NCI-H2171 (cell line): Measurements from ENCODE around the gene ISL2.
A peak's percentile ranks its signal among the peaks of the same experiment; 100 is the strongest.

Source experiments
- DNase-seq: peaks from one replicate; lab custom pipeline; 2025; lab: John Stamatoyannopoulos, UW

Gene ISL2

DNA sequence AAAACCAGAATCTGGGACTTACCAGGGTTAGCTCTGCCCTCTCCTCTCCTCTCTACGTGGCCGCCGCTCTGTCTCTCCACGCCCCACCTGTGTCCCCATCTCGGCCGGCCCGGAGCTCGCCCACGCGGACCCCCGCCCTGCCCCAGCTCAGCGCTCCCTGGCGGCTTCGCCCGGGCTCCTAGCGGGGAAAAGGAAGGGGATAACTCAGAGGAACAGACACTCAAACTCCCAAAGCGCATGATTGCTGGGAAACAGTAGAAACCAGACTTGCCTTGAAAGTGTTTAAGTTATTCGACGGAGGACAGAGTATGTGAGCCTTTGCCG, 5.4 kb downstream of the ISL2 start:
- no peak for DNase-seq

DNA sequence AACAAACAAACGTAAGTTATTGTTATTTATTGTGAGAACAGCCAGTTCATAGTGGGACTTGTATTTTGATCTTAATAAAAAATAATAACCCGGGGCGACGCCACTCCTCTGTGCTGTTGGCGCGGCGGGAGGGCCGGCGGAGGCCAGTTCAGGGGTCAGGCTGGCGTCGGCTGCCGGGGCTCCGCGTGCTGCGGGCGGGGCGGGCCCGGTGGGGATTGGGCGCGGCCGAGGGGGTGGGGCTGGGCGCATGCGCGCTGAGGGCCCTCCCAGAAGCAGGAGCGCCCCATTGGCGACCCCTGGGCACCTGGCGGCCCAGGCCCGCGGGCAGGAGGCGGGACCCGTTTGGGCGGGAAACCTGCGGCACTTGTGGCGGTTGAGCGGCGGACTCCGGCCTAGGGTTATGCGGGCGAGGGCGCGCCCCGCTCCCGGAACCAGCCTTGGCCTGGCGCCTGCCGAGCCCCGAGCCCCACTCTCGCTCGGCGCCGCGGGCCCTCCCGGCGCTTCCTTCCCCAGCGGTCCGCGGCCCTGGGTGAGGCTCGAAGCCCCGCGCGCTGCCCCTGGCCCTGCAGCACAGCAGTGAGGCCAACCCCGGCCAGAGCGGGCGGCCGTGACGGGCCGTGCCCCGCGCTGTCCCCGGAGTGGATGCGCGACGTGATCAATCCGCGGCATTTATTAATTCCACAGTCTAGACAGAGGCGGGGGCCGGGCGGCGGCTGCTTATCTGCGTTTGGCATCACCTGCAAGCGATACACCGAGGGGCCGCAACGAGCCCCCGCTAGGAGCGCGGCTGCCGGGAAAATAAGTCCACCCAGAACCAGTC, 6.0 kb downstream of the ISL2 start:
- DNase-seq, result no peak

DNA sequence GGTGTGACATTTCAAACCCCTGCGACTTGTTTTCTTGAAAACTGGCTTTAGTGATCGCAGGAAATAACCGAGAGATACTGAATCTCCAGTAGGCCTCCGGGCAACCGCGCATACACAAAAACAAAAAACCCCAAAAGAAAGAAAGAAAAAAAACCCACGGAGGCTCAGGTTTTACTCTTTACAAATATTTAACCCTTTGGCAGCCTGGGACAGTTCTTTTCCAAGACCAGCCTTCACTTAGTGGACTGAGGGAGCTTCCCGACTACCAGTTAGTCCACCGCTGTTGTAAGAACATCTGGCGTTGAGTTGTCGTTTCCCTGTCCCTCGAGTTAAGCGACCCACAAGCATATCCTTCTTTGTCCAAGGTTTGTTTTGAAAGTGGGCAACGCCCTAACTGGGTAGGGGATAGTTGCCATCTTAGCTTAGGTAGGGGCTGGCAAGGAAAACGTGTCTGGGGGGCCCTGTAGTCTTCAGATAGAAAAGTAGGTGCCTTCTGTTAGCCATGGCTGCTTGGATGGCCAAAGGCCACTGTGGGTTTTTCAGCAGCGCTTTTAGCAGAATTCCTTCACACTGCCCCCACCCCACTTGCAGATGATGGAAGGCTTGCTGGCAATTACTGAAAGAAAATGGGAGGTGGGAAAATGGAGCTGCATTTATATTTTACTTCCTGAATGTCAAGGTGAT, 6.9 kb downstream of the ISL2 start:
- DNase-seq, result no peak

DNA sequence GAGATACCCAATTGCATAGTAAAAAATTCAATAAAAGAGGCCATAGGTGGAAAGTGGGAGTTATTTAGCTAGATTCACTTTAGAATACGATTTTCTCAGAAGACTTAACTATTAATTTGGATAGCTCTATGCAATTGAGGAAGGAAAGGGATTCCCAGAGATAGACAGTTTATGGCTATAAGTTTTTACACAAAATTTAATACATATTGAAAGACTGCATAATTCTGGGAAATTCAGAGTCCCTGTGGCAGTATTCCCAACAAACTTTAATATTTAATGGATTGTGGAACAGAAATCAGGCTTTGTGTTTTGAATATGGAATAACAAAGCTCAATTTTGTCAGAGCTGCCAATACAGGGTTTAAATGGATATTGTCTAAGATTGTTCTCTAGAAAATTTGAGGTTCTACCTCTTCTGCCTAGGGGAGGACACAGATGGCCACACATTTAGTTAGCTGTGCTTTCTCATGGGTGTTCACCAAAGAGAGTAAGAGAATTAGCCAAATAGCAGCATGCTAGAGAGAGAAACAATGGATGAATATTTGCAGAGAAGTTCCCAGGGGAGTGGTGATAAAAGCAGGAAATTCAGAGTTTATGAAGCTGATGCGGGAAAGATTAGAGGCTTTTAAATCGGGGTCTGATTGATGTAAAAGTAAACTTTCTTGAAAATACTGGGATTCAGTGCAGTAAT, 8.5 kb downstream of the ISL2 start:
- no peak for DNase-seq

DNA sequence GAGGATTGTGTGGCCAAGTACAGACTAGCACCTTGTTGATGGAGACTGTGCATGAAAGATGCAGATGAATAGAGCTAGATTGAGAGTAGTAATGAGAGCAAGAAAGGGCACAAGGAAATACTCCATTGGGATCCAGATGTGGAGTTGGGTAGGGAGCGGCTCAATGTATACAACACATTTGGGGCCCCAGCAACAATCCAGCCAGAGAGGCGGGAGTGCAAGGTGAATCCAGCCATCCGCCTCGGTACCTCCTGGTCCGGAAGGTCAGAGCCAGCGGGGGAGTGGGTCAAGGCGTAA, 9.0 kb downstream of the ISL2 start:
- no peak for DNase-seq

DNA sequence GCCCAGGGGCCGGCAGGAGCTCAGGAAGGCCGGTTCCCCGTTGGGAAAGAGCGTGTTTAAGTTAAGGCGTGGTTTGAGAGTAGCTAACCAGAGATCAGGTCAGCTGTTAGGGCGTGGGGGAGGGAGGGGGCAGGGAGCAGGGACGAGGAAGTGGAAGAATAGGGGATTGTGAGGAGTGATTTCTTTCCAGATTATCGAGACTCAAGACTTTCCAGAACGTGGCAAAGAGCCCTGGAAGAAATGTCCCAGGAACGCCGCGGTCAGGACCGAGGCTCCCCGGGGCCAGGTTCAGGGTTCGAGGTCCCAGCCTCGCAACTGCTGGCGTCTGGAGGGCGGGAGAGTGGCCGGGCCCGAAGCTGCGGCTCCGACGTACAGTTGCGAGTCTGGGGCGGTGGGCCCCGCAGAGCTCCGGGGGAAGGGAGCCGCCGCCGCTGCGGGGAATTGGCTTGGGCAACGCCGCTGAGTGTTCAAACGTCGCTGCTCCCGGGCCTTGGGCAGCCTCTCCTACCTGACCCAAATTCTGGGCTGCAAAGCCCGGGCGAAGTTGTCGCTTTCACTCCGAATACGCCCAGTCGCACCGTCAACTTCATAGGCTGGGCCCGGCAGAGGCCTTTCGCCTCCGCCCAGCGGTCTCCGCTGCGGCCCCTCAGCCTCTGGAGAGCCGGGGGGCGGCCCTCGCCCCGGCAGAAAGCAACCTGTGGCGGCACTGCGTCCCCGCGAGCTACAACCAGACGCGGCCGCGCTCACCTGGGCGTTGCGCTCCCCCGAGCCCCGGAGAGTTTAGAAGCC, 9.5 kb downstream of the ISL2 start:
- no peak for DNase-seq

DNA sequence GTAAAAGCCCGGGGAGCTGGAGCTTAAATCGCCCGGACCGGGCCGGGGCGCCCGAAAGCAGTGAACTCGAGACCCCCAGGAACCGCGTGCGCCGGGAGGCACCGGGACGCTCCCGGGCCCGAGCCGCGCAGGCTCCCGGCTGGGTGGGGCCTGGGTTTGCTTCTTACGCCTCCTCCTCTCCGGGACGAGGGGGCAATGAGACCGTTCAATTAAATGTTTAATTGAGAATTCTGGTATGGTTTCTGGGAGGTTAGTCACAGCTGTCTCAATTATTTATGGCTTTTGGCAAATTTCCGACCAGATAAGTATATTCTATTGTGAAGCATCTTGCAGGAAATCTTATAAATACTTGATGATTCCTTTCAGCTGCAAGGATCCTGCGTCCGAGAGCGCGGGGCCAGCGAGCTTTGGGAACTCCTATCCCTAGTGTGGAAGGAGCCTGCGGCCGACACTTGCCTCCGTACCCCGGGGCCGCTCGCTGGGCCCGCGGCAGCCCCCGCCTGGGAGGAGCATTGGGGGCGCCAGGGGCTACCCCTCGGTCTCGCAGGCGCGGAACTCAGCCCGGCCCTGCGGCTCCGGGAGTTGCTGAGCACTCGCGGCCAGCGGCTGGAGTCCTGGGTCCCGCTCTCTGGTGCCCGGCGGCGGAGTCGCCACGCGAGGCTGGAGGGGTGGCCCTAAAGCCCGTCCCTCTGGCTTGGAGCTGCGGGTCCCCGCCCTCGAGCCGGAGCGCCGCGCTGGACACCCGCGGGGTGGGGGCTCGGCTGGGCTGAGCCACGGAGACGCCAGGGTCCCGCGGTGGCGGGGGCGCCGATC, 10.3 kb downstream of the ISL2 start:
- DNase-seq, result no peak

DNA sequence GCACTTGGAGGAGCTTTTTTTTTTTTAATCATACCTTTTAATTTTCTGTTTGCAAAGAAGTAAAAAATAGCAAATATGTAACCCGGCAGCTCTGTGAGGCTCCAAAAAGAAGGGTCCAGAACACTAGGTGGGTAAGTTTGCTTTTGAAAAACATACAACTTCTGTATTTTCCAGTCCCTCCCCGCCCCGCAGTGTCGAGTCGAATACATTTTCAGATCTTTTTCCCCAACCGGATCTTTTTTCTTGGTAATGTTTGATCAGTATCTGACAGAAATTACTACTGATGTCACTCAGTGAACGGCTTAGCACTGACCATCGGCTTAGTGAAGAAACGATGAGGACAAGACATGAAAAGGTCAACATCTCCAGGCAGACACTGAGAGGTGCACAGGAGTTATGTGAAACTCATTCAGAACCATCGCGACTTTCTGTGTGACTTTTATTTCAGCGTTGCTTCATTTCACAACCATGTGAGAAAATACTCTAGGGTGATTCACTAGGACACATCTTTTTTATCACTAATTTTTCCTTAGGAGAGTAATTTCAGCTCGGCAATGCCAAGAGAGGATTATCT, 11.0 kb downstream of the ISL2 start:
- DNase-seq, result no peak

DNA sequence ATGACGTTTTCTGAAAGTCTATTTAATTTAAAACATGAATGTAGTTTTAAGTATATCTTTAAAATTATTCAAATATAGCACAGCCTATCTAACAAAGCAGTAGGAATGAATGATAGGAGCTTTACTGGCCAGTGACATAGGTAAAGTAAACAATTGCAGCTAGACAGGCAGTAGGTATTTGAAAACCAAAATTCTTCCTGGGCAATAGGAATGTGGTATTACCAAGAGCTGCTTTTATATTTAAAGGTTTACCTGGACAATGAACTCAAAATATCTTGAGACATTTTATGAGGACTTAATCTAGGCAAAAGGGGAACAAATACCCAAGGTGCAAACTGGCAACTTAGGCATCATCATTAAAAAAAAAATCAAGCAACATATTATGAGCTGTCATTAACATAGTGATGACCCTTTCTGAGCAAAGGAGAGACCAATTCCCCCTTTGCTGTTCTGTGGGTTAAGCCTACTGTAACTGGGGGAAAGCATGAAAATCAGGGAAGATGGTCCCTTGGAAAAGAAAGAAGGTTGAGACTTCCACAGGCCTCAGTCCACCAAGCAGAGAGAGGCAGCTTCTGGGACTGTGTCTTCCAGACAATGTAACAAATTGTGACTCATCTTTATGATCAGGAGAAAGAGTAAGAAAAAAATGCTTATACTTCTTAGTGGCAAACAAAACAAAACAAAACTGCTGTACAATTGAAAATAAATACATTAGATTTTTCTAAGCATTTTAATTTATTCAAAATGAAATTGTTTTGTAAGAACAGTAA, 12.9 kb downstream of the ISL2 start:
- DNase-seq, result no peak

DNA sequence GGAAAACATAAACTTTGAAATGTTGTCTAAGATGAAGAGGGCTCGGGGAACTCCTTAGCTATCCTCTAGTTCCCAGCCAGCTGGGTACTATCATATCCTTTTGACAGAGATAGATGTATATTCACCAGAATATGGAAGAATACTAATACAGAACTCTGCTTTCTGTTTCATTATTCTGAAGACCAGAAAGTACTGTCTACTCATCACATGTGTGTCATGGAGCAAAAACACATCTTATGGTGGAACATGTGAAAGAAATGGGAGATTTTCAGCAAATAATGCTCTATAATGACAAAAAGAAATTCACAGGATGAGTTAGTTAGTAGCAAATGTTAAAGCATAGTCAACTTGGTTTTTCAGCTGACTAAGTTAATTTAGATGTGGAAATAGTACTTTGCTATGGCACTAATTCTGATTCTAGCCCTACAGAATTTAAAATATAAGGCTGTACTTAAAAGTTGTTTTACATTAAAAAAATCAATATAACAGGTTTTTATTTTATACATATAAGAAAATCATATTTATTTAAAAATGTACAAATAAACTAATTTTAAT, 16.5 kb downstream of the ISL2 start:
- no peak for DNase-seq

DNA sequence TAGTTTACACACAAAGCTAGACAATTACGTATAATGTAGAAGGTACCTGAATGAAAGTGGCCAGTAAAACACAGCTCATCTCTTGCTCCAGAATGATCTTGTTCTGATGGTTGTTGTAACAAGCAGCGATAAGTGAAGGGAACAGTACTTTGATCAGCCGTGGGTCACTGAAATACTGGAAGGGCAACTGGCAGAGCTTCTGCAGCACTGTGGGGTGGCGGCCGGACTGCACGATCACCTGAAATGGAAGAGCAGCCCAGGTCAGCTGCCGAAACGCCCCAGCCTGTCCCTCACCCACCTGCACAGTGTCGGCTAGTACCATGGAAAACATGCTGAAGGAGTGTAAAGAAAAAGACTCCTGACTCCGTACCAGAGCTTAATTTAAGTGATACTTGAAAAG, 17.3 kb downstream of the ISL2 start:
- no peak for DNase-seq

DNA sequence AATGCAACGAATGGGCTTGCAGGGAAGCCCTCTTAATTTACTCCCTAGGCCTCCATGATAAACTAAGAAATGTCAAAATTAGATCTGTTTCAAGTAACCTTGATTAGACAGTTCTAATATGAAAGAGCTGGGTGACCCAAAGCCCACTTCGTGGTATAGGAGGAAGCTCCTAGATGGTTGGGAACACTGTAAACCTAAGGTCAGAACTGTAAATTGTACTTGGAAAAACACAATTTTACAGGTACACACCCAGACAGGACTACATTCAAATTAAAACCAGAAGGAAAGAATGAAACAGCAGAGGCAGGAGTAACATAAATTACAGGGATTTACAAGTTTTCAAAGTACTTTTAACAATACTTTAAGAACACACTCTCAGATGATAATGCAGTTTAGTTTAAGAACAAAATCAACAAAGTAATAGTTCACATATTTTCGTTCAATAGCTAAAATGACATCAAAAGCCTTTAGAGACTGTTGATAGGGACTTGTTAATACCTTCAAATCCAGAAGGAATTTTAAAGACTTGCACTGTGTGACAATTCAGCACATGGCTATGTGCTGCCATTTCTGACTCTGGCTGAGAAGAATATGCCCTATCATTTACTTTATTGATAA, 18.4 kb downstream of the ISL2 start:
- DNase-seq, result no peak

DNA sequence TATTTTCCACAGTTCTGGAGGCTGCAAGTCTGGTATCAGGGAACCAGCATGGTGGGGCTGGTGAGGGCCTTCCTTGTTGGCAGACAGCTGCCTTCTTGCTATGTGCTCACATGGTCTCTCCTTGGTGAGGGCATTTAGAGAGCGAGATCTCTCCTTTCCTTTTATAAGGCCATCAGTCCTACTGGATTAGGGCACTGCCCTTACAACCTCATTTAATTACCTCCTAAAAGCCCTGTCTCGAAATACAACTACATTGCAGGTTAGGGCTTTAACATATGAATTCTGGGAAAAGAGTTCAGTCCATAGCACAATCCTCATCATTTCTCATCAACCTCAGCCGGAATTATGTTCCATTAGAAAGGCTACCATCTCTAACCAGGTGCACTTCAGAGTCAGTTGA, 21.9 kb downstream of the ISL2 start:
- no peak for DNase-seq

DNA sequence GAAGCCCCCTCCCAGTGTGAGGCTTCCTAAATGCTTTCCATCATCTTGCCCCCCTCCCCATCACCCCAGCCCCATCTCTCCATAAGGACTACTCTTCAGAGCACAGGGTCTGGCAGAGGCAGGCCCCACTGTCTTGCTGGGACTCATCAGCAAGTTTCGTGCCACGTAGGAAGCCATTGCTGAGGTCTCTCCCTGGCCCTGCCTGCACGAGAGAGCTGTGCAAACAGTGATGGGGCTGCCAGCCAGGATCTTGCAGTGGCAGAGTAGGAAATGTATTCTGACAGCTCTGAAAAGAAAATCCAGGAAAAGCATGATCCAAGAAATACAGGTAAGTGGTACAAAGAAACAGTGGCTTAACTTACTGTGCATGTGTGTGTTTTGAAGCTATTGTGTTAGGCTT, 22.6 kb downstream of the ISL2 start:
- DNase-seq, result no peak

DNA sequence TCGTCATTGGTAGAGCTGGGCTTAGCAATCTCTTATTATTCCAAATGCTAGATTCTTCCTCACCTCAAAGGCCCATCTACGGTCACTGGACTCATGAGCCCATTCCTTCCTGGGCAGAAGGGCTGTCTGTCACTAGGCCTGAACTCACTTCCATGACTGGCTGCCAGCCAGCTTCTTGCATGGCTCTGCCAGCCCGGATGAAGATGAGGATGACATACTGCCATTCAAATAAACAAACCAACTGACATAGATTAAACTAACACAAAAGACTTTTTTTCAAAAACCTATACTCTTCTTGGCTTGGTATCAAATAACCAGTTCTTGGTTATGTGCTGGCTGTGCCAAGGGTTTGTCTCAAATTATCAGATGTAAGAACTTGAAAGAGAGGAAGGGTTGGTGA, 23.8 kb downstream of the ISL2 start:
- DNase-seq, result no peak

DNA sequence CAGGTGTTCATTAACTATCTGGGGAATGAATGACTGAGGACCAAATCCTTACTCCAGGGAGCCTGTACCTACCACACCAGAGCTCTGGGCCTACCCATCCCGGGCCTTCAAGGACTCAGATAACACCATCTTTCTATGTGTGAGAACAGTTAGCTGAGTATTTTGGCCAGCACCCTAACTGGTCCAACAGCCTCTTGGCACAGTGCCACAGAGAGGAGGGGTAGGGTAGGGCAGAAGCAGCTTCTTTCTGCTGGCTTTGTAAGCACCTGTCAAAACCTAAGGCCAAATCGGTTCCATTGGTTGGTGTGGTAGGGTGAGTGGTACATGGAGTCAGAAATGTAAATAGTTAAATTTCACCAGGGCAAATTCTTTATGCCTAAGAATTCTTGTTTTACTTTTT, 26.7 kb downstream of the ISL2 start:
- DNase-seq, result no peak

DNA sequence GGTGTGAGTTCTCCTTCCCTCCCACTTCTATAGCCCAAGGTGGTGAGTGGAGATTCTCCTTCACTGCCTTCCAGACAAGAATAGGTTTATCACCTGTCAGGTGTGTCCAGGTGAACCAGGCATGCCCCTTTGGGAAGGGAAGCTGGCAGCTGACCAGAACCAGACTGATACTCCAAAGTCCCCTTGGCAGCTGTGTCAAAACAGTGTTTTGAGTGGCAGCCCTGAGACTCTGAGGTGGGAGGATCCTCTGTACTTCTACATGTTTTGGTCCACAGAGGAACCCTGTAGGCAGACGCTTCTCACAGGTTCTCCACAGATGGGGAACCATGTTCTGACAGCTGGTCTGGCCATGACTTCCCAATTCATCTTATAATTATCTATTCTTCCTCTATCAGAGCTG, 30.1 kb downstream of the ISL2 start:
- peak; percentile 1 for DNase-seq

DNA sequence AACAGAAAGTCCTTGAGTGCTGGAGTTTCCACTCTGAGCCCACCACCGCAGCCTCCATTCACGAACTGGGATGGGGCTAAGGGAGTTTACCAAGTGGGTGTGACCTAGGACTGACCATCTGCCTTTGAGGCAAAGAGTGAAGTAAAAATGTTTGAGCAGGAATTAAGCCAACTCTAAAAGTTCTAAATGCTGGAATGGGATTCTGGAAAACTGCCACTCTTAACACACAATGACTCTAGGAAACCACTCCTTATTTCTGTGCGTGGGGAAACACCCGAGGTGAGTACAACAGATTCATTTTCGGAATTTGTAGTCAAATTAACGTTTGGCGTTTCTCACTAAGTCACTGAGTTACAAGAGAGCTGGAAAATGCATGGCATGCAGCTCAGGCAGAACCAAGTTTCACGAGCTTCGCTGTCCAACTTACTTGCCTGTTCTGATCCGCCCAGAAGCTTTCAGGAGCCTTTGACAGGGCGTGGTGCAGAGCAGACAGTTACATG, 31.6 kb downstream of the ISL2 start:
- no peak for DNase-seq

DNA sequence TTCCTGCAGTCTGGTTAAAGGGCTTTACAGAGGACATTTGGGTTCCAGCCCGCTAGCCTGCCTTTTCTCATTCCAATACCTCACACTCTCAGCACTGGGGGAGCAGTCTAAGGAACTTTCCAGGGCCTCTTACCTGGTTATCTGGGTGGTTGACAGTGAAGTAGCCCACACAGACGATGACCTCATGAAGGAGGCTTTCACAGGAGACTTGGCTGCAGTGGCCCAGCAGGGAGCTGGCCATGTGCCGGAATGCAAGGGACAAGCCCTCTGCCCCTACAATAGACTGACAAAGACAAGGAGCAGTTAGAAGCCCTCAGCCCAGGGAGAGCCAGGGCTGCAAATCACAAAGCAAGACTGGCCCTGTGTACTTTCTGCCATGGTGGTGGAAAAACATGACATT, 39.5 kb downstream of the ISL2 start:
- DNase-seq, result no peak

DNA sequence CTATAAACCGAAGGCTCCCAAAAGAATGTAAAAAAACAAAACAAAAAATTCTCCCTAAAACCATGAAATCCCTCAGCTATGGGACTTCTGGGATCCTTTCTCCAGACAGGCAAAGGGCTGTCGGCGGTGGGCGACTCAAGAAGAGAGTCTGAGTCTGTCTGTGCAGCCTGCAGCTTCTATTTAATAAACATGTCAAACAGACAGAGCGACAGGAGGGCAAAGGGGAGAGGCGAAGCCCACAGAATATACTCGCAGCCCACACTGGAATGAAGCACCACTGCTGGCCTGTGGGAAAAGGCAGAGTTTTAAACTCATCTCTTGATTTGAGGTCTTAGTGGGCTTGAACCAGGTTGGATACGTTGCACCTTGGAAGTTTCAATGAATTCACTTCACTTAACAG, 40.2 kb downstream of the ISL2 start:
- DNase-seq, result no peak
